ENCODE measurements around the gene SYNE3. TPM values are rescaled to one million over a fixed set of nuclear protein-coding genes. Genes with fewer than 3 reads are reported as not detected.

SYNE3 gene
- total and polyA plus RNA-seq, 10 of the 15 experiments (the other 5 are each of a cell fraction or from before 2014, with no cell fraction given), result 1.4 to 44.1 (median 13.4) TPM

- Histone ChIP-seq H3K9ac (ENCODE audit: control insufficient read depth, insufficient read depth, low read length) (no peak overlapping the region), H3K4me1 (ENCODE audit: control insufficient read depth, insufficient read depth, low read length) (peaks cover 42% of the 10 kb centered on the region), H3K4me3 (no peak overlapping the region), H3K9me3 (replicated peaks; ENCODE audit: control insufficient read depth, insufficient read depth, low read length) (no peaks in the 10 kb centered on the region), H3K27ac (ENCODE audit: control insufficient read depth, insufficient read depth) (peak overlapping the region; percentile 50; the same call in 1 of the 2 replicates), H4K20me1 (ENCODE audit: control insufficient read depth, insufficient read depth) (no peaks in the 10 kb centered on the region), H2AFZ (ENCODE audit: control insufficient read depth, low read depth, low read length) (no peak overlapping the region), H3K4me2 (ENCODE audit: control insufficient read depth, insufficient read depth) (no peak overlapping the region), H3K27me3 (replicated peaks in 1 of 2; ENCODE audit: control insufficient read depth in 2 of 2, insufficient read depth in 2 of 2, low read length in 1 of 2) (no peaks in the 10 kb centered on the region), H3K36me3 (ENCODE audit: control insufficient read depth in 2 of 2, insufficient read depth in 2 of 2, low read length in 1 of 2) (peaks cover 4 to 5% of the 10 kb centered on the region in 2 experiments; a peak in 3 of 4 replicates), H3K79me2 (ENCODE audit: control insufficient read depth, insufficient read depth, low read length) (peaks cover 82% of the 10 kb centered on the region)
- WGBS (ENCODE audit: insufficient coverage, insufficient replicate concordance, low lambda C conversion rate, missing lambda C conversion rate), result 88% methylated on average over 6 of the region's 6 CpGs
- in situ Hi-C loops (cut with MboI) (no loop called here), intact Hi-C loops (cut with micrococcal nuclease; ENCODE audit: unreplicated experiment) (loop anchor here (10.0 kb wide), 2 partner anchors 184 to 354 kb away; partner anchors contain the start of gene DICER1)
- RAD21 ChIA-PET (ENCODE audit: unreplicated experiment), result interaction anchor here (0.8 to 2.5 kb wide), 3 partner anchors 10 to 28 kb away, joined by 3 to 12 read pairs (median 4); no protein-coding TSS in a partner anchor
- POLR2A ChIA-PET, result interaction anchor here (1.2 to 17.4 kb wide), 3 partner anchors 7 to 14 kb away, joined by 3 to 276 read pairs (median 58); partner anchors contain the start of gene SYNE3
- CTCF ChIA-PET, result interaction anchor here (1.0 to 6.3 kb wide), 5 partner anchors 11 to 66 kb away, joined by 3 to 32 read pairs (median 11); no protein-coding TSS in a partner anchor
- SMC1A ChIA-PET (ENCODE audit: uncharacterized antibody, unreplicated experiment), result interaction anchor here (0.6 to 12.0 kb wide), 6 partner anchors 13 to 162 kb away, joined by 3 to 107 read pairs (median 5); no protein-coding TSS in a partner anchor
- DNase-seq (ENCODE audit: low read depth, low spot score), result no peak
- FAIRE-seq, result no peak
- BruUV-seq (replicated peaks), result no TSS peak
- ATAC-seq, result no peak
- TF ChIP-seq RCOR1 (conservative IDR thresholded peaks at IDR 0.05; ENCODE audit: low read depth, low read length) (no peak), FOXK2 (IDR thresholded peaks at IDR 0.05) (no peak), FOS (IDR thresholded peaks at IDR 0.05; ENCODE audit: borderline replicate concordance, extremely low read depth, insufficient read length) (no peak), CEBPB (IDR thresholded peaks at IDR 0.05; ENCODE audit: borderline replicate concordance in 1 of 2, low read depth in 2 of 2, low read length in 2 of 2) (no peak), TCF12 (IDR thresholded peaks at IDR 0.05; ENCODE audit: low read depth, low read length) (no peak), KLF5 (IDR thresholded peaks at IDR 0.05; ENCODE audit: partially characterized antibody) (no peak), USF1 (IDR thresholded peaks at IDR 0.05; ENCODE audit: borderline replicate concordance, extremely low read length, insufficient read depth, low read depth, low read length) (no peak), HCFC1 (IDR thresholded peaks at IDR 0.05; ENCODE audit: low read length) (no peak), RFX5 (IDR thresholded peaks at IDR 0.05; ENCODE audit: low read depth, low read length) (no peak), STAT1 (conservative IDR thresholded peaks at IDR 0.05) (no peak), BRCA1 (IDR thresholded peaks at IDR 0.05; ENCODE audit: low read depth, low read length) (no peak), BMI1 (IDR thresholded peaks at IDR 0.05; ENCODE audit: borderline replicate concordance) (no peak), ZNF622 (IDR thresholded peaks at IDR 0.05) (no peak), MYC (IDR thresholded peaks at IDR 0.05; ENCODE audit: insufficient read depth, insufficient read length, insufficient replicate concordance, low read length, severe bottlenecking) (no peak), MXI1 (IDR thresholded peaks at IDR 0.05; ENCODE audit: low read depth, low read length) (no peak), SUZ12 (IDR thresholded peaks at IDR 0.05; ENCODE audit: unreplicated experiment) (no peak)
- TF ChIP-seq, protein P1, sequence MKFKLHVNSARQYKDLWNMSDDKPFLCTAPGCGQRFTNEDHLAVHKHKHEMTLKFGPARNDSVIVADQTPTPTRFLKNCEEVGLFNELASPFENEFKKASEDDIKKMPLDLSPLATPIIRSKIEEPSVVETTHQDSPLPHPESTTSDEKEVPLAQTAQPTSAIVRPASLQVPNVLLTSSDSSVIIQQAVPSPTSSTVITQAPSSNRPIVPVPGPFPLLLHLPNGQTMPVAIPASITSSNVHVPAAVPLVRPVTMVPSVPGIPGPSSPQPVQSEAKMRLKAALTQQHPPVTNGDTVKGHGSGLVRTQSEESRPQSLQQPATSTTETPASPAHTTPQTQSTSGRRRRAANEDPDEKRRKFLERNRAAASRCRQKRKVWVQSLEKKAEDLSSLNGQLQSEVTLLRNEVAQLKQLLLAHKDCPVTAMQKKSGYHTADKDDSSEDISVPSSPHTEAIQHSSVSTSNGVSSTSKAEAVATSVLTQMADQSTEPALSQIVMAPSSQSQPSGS (IDR thresholded peaks at IDR 0.05; ENCODE audit: low read length), result no peak
- TF ChIP-seq, protein P2, sequence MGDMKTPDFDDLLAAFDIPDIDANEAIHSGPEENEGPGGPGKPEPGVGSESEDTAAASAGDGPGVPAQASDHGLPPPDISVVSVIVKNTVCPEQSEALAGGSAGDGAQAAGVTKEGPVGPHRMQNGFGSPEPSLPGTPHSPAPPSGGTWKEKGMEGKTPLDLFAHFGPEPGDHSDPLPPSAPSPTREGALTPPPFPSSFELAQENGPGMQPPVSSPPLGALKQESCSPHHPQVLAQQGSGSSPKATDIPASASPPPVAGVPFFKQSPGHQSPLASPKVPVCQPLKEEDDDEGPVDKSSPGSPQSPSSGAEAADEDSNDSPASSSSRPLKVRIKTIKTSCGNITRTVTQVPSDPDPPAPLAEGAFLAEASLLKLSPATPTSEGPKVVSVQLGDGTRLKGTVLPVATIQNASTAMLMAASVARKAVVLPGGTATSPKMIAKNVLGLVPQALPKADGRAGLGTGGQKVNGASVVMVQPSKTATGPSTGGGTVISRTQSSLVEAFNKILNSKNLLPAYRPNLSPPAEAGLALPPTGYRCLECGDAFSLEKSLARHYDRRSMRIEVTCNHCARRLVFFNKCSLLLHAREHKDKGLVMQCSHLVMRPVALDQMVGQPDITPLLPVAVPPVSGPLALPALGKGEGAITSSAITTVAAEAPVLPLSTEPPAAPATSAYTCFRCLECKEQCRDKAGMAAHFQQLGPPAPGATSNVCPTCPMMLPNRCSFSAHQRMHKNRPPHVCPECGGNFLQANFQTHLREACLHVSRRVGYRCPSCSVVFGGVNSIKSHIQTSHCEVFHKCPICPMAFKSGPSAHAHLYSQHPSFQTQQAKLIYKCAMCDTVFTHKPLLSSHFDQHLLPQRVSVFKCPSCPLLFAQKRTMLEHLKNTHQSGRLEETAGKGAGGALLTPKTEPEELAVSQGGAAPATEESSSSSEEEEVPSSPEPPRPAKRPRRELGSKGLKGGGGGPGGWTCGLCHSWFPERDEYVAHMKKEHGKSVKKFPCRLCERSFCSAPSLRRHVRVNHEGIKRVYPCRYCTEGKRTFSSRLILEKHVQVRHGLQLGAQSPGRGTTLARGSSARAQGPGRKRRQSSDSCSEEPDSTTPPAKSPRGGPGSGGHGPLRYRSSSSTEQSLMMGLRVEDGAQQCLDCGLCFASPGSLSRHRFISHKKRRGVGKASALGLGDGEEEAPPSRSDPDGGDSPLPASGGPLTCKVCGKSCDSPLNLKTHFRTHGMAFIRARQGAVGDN (IDR thresholded peaks at IDR 0.05), result no peak
These were observed 8.1 kb downstream of the SYNE3 start for GRCh38 chr14:95508377-95508776.

Measured in GM12878 (cell line).